GM19397 (cell line): Measurements from ENCODE around the gene NPAS3.

Source experiments
- ATAC-seq: cut with Tn5 transposase; IDR thresholded peaks from one replicate; pipeline ENCODE4 v1.9.1; 2021; ENCODE audit warnings: mild to moderate bottlenecking, moderate library complexity; ENCODE audit not compliant: unreplicated experiment

NPAS3 gene

GRCh38 chr14:33165144-33165925, 226.7 kb downstream of the NPAS3 start:
- ATAC-seq = no peak

- ATAC-seq = no peak
Observed at GRCh38 chr14:33165926-33166289, 227.2 kb downstream of the NPAS3 start.

- ATAC-seq = no peak
Observed at GRCh38 chr14:33175951-33176350, 237.3 kb downstream of the NPAS3 start.

GRCh38 chr14:33184587-33184986, 245.9 kb downstream of the NPAS3 start:
- ATAC-seq = no peak

- no peak for ATAC-seq
Observed at GRCh38 chr14:33186656-33187055, 248.0 kb downstream of the NPAS3 start.

GRCh38 chr14:33188880-33189279, 250.2 kb downstream of the NPAS3 start:
- no peak for ATAC-seq

- ATAC-seq = no peak
Observed at GRCh38 chr14:33191855-33192254, 253.2 kb downstream of the NPAS3 start.

GRCh38 chr14:33194551-33194950, 255.9 kb downstream of the NPAS3 start:
- ATAC-seq = no peak

GRCh38 chr14:33198684-33199083, 260.0 kb downstream of the NPAS3 start:
- ATAC-seq = no peak

GRCh38 chr14:33201116-33201515, 262.4 kb downstream of the NPAS3 start:
- no peak for ATAC-seq

- ATAC-seq = no peak
Observed at GRCh38 chr14:33206981-33207380, 268.3 kb downstream of the NPAS3 start.

- ATAC-seq = no peak
Observed at GRCh38 chr14:33207467-33208017, 268.9 kb downstream of the NPAS3 start.

- ATAC-seq = no peak
Observed at GRCh38 chr14:33210311-33210710, 271.6 kb downstream of the NPAS3 start.

GRCh38 chr14:33218026-33218425, 279.3 kb downstream of the NPAS3 start:
- ATAC-seq = no peak

- no peak for ATAC-seq
Observed at GRCh38 chr14:33219957-33220356, 281.3 kb downstream of the NPAS3 start.

GRCh38 chr14:33229269-33229929, 290.7 kb downstream of the NPAS3 start:
- ATAC-seq = no peak

GRCh38 chr14:33230021-33230420, 291.3 kb downstream of the NPAS3 start:
- no peak for ATAC-seq

GRCh38 chr14:33232031-33232430, 293.4 kb downstream of the NPAS3 start:
- no peak for ATAC-seq

- no peak for ATAC-seq
Observed at GRCh38 chr14:33237115-33237740, 298.5 kb downstream of the NPAS3 start.

GRCh38 chr14:33239465-33239864, 300.8 kb downstream of the NPAS3 start:
- ATAC-seq = no peak

GRCh38 chr14:33240466-33240865, 301.8 kb downstream of the NPAS3 start:
- no peak for ATAC-seq

- ATAC-seq = no peak
Observed at GRCh38 chr14:33241331-33241730, 302.7 kb downstream of the NPAS3 start.
